ENCODE measurements around the gene FAM171A1. TPM values are rescaled to one million over a fixed set of nuclear protein-coding genes. Genes with fewer than 3 reads are reported as not detected.
A peak's percentile ranks its signal among the peaks of the same experiment; 100 is the strongest.

FAM171A1 gene
- total and polyA plus RNA-seq, 2 experiments from 2014 or later = 24.4 to 29.5 TPM

- H3K4me3 ChIP-seq = no peak overlapping the region
- H3K9me2 ChIP-seq (replicated peaks; ENCODE audit: insufficient read depth) = no peaks in the 10 kb centered on the region
- WGBS (ENCODE audit: low lambda C conversion rate, missing lambda C conversion rate) = 85% methylated on average over 6 of the region's 6 CpGs
- no peaks in the 10 kb centered on the region for H4K20me1 ChIP-seq (ENCODE audit: insufficient read depth, poor library complexity, severe bottlenecking)
- peaks cover 23% of the 10 kb centered on the region for H3K4me1 ChIP-seq (ENCODE audit: insufficient read depth)
- H3K36me3 ChIP-seq (replicated peaks; ENCODE audit: insufficient read depth, low read depth) = no peaks in the 10 kb centered on the region
- no peak for DNase-seq (ENCODE audit: low spot score)
- no peaks in the 10 kb centered on the region for H3K9me3 ChIP-seq (ENCODE audit: low read depth)
- peaks cover 43% of the 10 kb centered on the region for H3K79me2 ChIP-seq
- H3K27ac ChIP-seq = no peak overlapping the region
- no peak overlapping the region for H3K4me2 ChIP-seq
- TF ChIP-seq EZH2 (IDR thresholded peaks at IDR 0.05; ENCODE audit: borderline replicate concordance) (no peak), EZH2phosphoT487 (IDR thresholded peaks at IDR 0.05; ENCODE audit: low read depth, severe bottlenecking, unreplicated experiment) (no peak)
- TF ChIP-seq, protein P1, sequence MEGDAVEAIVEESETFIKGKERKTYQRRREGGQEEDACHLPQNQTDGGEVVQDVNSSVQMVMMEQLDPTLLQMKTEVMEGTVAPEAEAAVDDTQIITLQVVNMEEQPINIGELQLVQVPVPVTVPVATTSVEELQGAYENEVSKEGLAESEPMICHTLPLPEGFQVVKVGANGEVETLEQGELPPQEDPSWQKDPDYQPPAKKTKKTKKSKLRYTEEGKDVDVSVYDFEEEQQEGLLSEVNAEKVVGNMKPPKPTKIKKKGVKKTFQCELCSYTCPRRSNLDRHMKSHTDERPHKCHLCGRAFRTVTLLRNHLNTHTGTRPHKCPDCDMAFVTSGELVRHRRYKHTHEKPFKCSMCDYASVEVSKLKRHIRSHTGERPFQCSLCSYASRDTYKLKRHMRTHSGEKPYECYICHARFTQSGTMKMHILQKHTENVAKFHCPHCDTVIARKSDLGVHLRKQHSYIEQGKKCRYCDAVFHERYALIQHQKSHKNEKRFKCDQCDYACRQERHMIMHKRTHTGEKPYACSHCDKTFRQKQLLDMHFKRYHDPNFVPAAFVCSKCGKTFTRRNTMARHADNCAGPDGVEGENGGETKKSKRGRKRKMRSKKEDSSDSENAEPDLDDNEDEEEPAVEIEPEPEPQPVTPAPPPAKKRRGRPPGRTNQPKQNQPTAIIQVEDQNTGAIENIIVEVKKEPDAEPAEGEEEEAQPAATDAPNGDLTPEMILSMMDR (IDR thresholded peaks at IDR 0.05; ENCODE audit: poor library complexity) = no peak
- H2AFZ ChIP-seq = no peak overlapping the region
- H3K27me3 ChIP-seq = no peaks in the 10 kb centered on the region
Observed at GRCh38 chr10:15324611-15325010, 46.5 kb downstream of the FAM171A1 start.

GRCh38 chr10:15324113-15324512 lies 47.0 kb downstream of the FAM171A1 start:
- Histone ChIP-seq H3K27ac (no peak overlapping the region), H3K4me3 (no peak overlapping the region), H3K4me2 (no peak overlapping the region), H3K9me2 (replicated peaks; ENCODE audit: insufficient read depth) (no peaks in the 10 kb centered on the region), H3K36me3 (replicated peaks; ENCODE audit: insufficient read depth, low read depth) (no peaks in the 10 kb centered on the region), H3K9me3 (ENCODE audit: low read depth) (no peaks in the 10 kb centered on the region), H3K27me3 (no peaks in the 10 kb centered on the region), H3K79me2 (peaks cover 48% of the 10 kb centered on the region), H4K20me1 (ENCODE audit: insufficient read depth, poor library complexity, severe bottlenecking) (no peaks in the 10 kb centered on the region), H3K4me1 (ENCODE audit: insufficient read depth) (peaks cover 23% of the 10 kb centered on the region), H2AFZ (no peak overlapping the region)
- no peak for TF ChIP-seq EZH2phosphoT487 (IDR thresholded peaks at IDR 0.05; ENCODE audit: low read depth, severe bottlenecking, unreplicated experiment)
- TF ChIP-seq EZH2 (IDR thresholded peaks at IDR 0.05; ENCODE audit: borderline replicate concordance) = no peak
- TF ChIP-seq, protein P1 (IDR thresholded peaks at IDR 0.05; ENCODE audit: poor library complexity) = no peak
- DNase-seq (ENCODE audit: low spot score) = no peak
- WGBS (ENCODE audit: low lambda C conversion rate, missing lambda C conversion rate) = 85% methylated on average over 8 of the region's 8 CpGs

DNA sequence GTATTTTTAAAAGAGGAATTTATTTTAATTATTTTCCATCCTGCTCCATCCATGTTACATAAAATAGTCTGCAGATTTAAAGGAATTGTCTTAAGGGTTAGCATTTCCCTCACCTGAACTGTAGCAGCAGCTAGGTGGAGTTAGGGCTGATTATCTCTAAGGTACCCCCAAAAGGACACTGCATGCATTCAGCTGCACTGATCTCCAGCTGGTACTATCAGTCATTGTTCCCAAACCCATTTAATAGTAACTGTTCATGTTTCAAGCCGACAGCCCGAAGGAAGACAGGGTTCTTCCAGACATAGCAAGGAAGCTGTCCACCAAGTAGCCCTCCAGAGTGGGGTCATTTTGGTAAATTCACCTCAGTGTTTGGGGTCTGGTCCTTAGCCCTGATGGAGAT lies 48.7 kb downstream of the FAM171A1 start:
- no peaks in the 10 kb centered on the region for H3K9me3 ChIP-seq (ENCODE audit: low read depth)
- H3K4me3 ChIP-seq = no peak overlapping the region
- 59% methylated on average over 2 of the region's 2 CpGs for WGBS (ENCODE audit: low lambda C conversion rate, missing lambda C conversion rate)
- H2AFZ ChIP-seq = no peak overlapping the region
- no peaks in the 10 kb centered on the region for H3K36me3 ChIP-seq (replicated peaks; ENCODE audit: insufficient read depth, low read depth)
- H3K27ac ChIP-seq = peak overlapping the region; percentile 40
- no peaks in the 10 kb centered on the region for H3K9me2 ChIP-seq (replicated peaks; ENCODE audit: insufficient read depth)
- H4K20me1 ChIP-seq (ENCODE audit: insufficient read depth, poor library complexity, severe bottlenecking) = no peaks in the 10 kb centered on the region
- TF ChIP-seq EZH2 (IDR thresholded peaks at IDR 0.05; ENCODE audit: borderline replicate concordance) (no peak), EZH2phosphoT487 (IDR thresholded peaks at IDR 0.05; ENCODE audit: low read depth, severe bottlenecking, unreplicated experiment) (no peak)
- TF ChIP-seq, protein P1 (IDR thresholded peaks at IDR 0.05; ENCODE audit: poor library complexity) = no peak
- peak overlapping the region; percentile 59 for H3K4me2 ChIP-seq
- peaks cover 45% of the 10 kb centered on the region for H3K79me2 ChIP-seq
- H3K4me1 ChIP-seq (ENCODE audit: insufficient read depth) = peaks cover 23% of the 10 kb centered on the region
- DNase-seq (ENCODE audit: low spot score) = no peak
- H3K27me3 ChIP-seq = no peaks in the 10 kb centered on the region
